GM23338 (cell line): ENCODE measurements around the gene CLPX.

Experiments used
- CREB1 ChIP-seq: fragments of 250-450 bp; sonication (Bioruptor Pico); IDR thresholded peaks from 2 replicates; pipeline ENCODE4 v1.5.0; 2020; ENCODE audit warnings: low read depth, mild to moderate bottlenecking, moderate library complexity
- CTCF ChIP-seq, 2 experiments: fragments of 200-600 bp in 1 of 2; sonication (generic) in 1 of 2; conservative IDR thresholded peaks; 2 replicates each; pipeline versions ENCODE4 v1.5.1 to v1.6.1; 2016 to 2017; ENCODE audit warnings: antibody characterized with exemption in 2 of 2, low read depth in 2 of 2, mild to moderate bottlenecking in 2 of 2, moderate library complexity in 1 of 2
- ETS1 ChIP-seq: IDR thresholded peaks from 2 replicates; pipeline ENCODE4 v1.6.1; 2016; ENCODE audit warnings: antibody characterized with exemption
- EZH2 ChIP-seq: fragments of 200-600 bp; sonication (generic); IDR thresholded peaks from one replicate; pipeline ENCODE4 v1.8.0; 2017; ENCODE audit warnings: antibody characterized with exemption, mild to moderate bottlenecking, low read depth; ENCODE audit not compliant: unreplicated experiment
- EZH2phosphoT487 ChIP-seq: fragments of 200-600 bp; sonication (generic); IDR thresholded peaks from one replicate; pipeline ENCODE4 v1.8.1; 2018; ENCODE audit warnings: antibody characterized with exemption; ENCODE audit not compliant: unreplicated experiment
- JUNB ChIP-seq: IDR thresholded peaks from one replicate; pipeline ENCODE4 v1.6.1; 2016; ENCODE audit warnings: antibody characterized with exemption; ENCODE audit not compliant: unreplicated experiment
- NANOG ChIP-seq: IDR thresholded peaks from 2 replicates; pipeline ENCODE4 v1.6.1; 2016; ENCODE audit warnings: antibody characterized with exemption, borderline replicate concordance
- POLR2AphosphoS5 ChIP-seq: IDR thresholded peaks from 2 replicates; pipeline ENCODE4 v1.6.1; 2016; ENCODE audit warnings: antibody characterized with exemption, low read depth
- REST ChIP-seq: IDR thresholded peaks from one replicate; pipeline ENCODE4 v1.6.1; 2018; ENCODE audit warnings: antibody characterized with exemption; ENCODE audit not compliant: unreplicated experiment
- STAT1 ChIP-seq: IDR thresholded peaks from one replicate; pipeline ENCODE4 v1.6.1; 2016; ENCODE audit warnings: antibody characterized with exemption; ENCODE audit not compliant: unreplicated experiment
- ZNF114 ChIP-seq: fragments of 250-450 bp; sonication (Bioruptor Pico); IDR thresholded peaks from 2 replicates; pipeline ENCODE4 v1.5.0; 2020; ENCODE audit warnings: mild to moderate bottlenecking, moderate library complexity
- ZNF331 ChIP-seq: fragments of 250-450 bp; sonication (Bioruptor Pico); IDR thresholded peaks from 2 replicates; pipeline ENCODE4 v1.5.0; 2020; ENCODE audit warnings: low read depth, mild to moderate bottlenecking, moderate library complexity
- ZNF462 ChIP-seq: fragments of 250-450 bp; sonication (Bioruptor Pico); IDR thresholded peaks from 2 replicates; pipeline ENCODE4 v1.5.0; 2020; ENCODE audit warnings: mild to moderate bottlenecking, moderate library complexity

- TF ChIP-seq CTCF (conservative IDR thresholded peaks at IDR 0.05; ENCODE audit: low read depth in 2 of 2), result no peak
- no peak for TF ChIP-seq EZH2
- no peak for TF ChIP-seq CREB1 (CRISPR knock-in tag)
- no peak for TF ChIP-seq EZH2phosphoT487
- TF ChIP-seq POLR2AphosphoS5, result no peak
- no peak for TF ChIP-seq REST
- TF ChIP-seq ZNF114 (CRISPR knock-in tag), result no peak
- TF ChIP-seq ZNF462 (CRISPR knock-in tag), result no peak
- TF ChIP-seq ZNF331, result no peak
- TF ChIP-seq NANOG, result no peak
- TF ChIP-seq STAT1, result no peak
- TF ChIP-seq JUNB, result no peak
- no peak for TF ChIP-seq ETS1
These were observed 30.4 kb upstream of the CLPX start for GRCh38 chr15:65215496-65215895.
